ENCODE data around the gene ARCN1.
A peak's percentile ranks its signal among the peaks of the same experiment; 100 is the strongest.

Gene ARCN1

GRCh38 chr11:118526688-118527087 lies 45.5 kb upstream of the ARCN1 start:
- no peak overlapping the region for H2AFZ ChIP-seq (ENCODE audit: low read depth)
- no peak overlapping the region for H3K4me2 ChIP-seq
- H3K4me1 ChIP-seq (ENCODE audit: low read depth, poor library complexity, severe bottlenecking): peaks cover 14% of the 10 kb centered on the region
- no peaks in the 10 kb centered on the region for H3K27me3 ChIP-seq (ENCODE audit: insufficient read depth, low read depth)
- no peak overlapping the region for H3K27ac ChIP-seq
- no peak for TF ChIP-seq CTCF (conservative IDR thresholded peaks at IDR 0.05; ENCODE audit: low read depth, low read length)
- H3K36me3 ChIP-seq (ENCODE audit: insufficient read depth): no peaks in the 10 kb centered on the region
- no peaks in the 10 kb centered on the region for H4K20me1 ChIP-seq (ENCODE audit: insufficient read depth)
- H3K9ac ChIP-seq: no peak overlapping the region
- H3K79me2 ChIP-seq (ENCODE audit: insufficient read depth, low read depth): no peaks in the 10 kb centered on the region
- H3K4me3 ChIP-seq (IDR thresholded peaks at IDR 0.05; ENCODE audit: insufficient read depth, low read depth, low read length): no peak overlapping the region

- H3K27ac ChIP-seq: no peak within 1 kb of the TSS
- peaks cover 14% of the 10 kb centered on the region for H3K4me1 ChIP-seq (ENCODE audit: low read depth, poor library complexity, severe bottlenecking)
Observed at GRCh38 chr11:118527109-118527508, 45.1 kb upstream of the ARCN1 start, which contains the start of gene TTC36. Gene TTC36 (plus strand): TSS chr11:118527474. CDS start chr11:118527495, 21 bp downstream.

GRCh38 chr11:118528511-118528910 lies 43.7 kb upstream of the ARCN1 start:
- Histone ChIP-seq H3K79me2 (ENCODE audit: insufficient read depth, low read depth) (no peaks in the 10 kb centered on the region), H3K9ac (no peak overlapping the region), H3K27ac (no peak overlapping the region), H4K20me1 (ENCODE audit: insufficient read depth) (no peaks in the 10 kb centered on the region), H3K4me2 (no peak overlapping the region), H3K4me3 (IDR thresholded peaks at IDR 0.05; ENCODE audit: insufficient read depth, low read depth, low read length) (no peak overlapping the region), H3K4me1 (ENCODE audit: low read depth, poor library complexity, severe bottlenecking) (peaks cover 14% of the 10 kb centered on the region), H2AFZ (ENCODE audit: low read depth) (no peak overlapping the region), H3K36me3 (ENCODE audit: insufficient read depth) (no peaks in the 10 kb centered on the region), H3K27me3 (ENCODE audit: insufficient read depth, low read depth) (no peaks in the 10 kb centered on the region)
- no peak for TF ChIP-seq CTCF (conservative IDR thresholded peaks at IDR 0.05; ENCODE audit: low read depth, low read length)

More at GRCh38 chr11:118527109-118527508, 45.1 kb upstream of the ARCN1 start, which contains the start of gene TTC36:
- Histone ChIP-seq H3K9ac (no peak within 1 kb of the TSS), H3K79me2 (ENCODE audit: insufficient read depth, low read depth) (no peaks in the 10 kb centered on the region), H4K20me1 (ENCODE audit: insufficient read depth) (no peaks in the 10 kb centered on the region), H3K36me3 (ENCODE audit: insufficient read depth) (no peaks in the 10 kb centered on the region), H3K4me2 (no peak within 1 kb of the TSS), H2AFZ (ENCODE audit: low read depth) (no peak within 1 kb of the TSS), H3K27me3 (ENCODE audit: insufficient read depth, low read depth) (no peaks in the 10 kb centered on the region), H3K4me3 (IDR thresholded peaks at IDR 0.05; ENCODE audit: insufficient read depth, low read depth, low read length) (no peak within 1 kb of the TSS)
- TF ChIP-seq CTCF (conservative IDR thresholded peaks at IDR 0.05; ENCODE audit: low read depth, low read length): no peak

GRCh38 chr11:118529584-118530175 lies 42.5 kb upstream of the ARCN1 start:
- Histone ChIP-seq H3K36me3 (ENCODE audit: insufficient read depth) (no peaks in the 10 kb centered on the region), H3K27ac (no peak overlapping the region), H3K4me3 (IDR thresholded peaks at IDR 0.05; ENCODE audit: insufficient read depth, low read depth, low read length) (no peak overlapping the region), H3K27me3 (ENCODE audit: insufficient read depth, low read depth) (no peaks in the 10 kb centered on the region), H3K4me2 (peak overlapping the region; percentile 88), H3K4me1 (ENCODE audit: low read depth, poor library complexity, severe bottlenecking) (peaks cover 14% of the 10 kb centered on the region), H2AFZ (ENCODE audit: low read depth) (peak overlapping the region; percentile 71), H3K9ac (peak overlapping the region; percentile 66; the same call in 1 of the 2 replicates), H3K79me2 (ENCODE audit: insufficient read depth, low read depth) (no peaks in the 10 kb centered on the region), H4K20me1 (ENCODE audit: insufficient read depth) (no peaks in the 10 kb centered on the region)
- no peak for TF ChIP-seq CTCF (conservative IDR thresholded peaks at IDR 0.05; ENCODE audit: low read depth, low read length)

All from KMS-11 (cell line).